H4 (cell line): ENCODE measurements around the gene IL23R. TPM values are rescaled to one million over a fixed set of nuclear protein-coding genes. Genes with fewer than 3 reads are reported as not detected.
A peak's percentile ranks its signal among the peaks of the same experiment; 100 is the strongest.

Source experiments
- DNase-seq: peaks from one replicate; pipeline ENCODE4 v3.0.0-alpha.2; 2015; ENCODE audit warnings: low spot score
- total RNA-seq: library from RNA; depleted of rRNA; stranded (reverse); fragments of >200 nt; shearing (Covaris generic); gene quantifications from 2 replicates; pipeline ENCODE4 v1.2.3, GENCODE V29; 2014; rRNA removed

The IL23R gene
- total RNA-seq, 1 experiment from 2014 or later = not detected

- DNase-seq = peak; percentile 38
Measured at GRCh38 chr1:67300561-67300960, 134.3 kb downstream of the IL23R start.

- DNase-seq = no peak
Measured at GRCh38 chr1:67304023-67304422, 137.8 kb downstream of the IL23R start.

GRCh38 chr1:67306547-67306946 lies 140.3 kb downstream of the IL23R start:
- no peak for DNase-seq

- DNase-seq = no peak
Measured at GRCh38 chr1:67307251-67308060, 141.2 kb downstream of the IL23R start, which contains the start of gene IL12RB2. TSS of gene IL12RB2 (plus strand) at chr1:67307873. CDS start at chr1:67320369, 12,496 bp downstream.

- DNase-seq = no peak
Measured at GRCh38 chr1:67308136-67308535, 141.9 kb downstream of the IL23R start.

Other genes starting within 250 kb of the IL23R start
- gene DNAI4, start 241.6 kb upstream of the IL23R start, total RNA-seq = 0.31 and 0.89 TPM in 2 replicates
- 17.6 and 25.4 TPM in 2 replicates for gene MIER1, start 241.5 kb upstream of the IL23R start, total RNA-seq
- gene SLC35D1, start 112.3 kb upstream of the IL23R start, total RNA-seq = 17.5 and 18.1 TPM in 2 replicates
- not detected in 2 replicates for gene C1orf141, start 31.5 kb upstream of the IL23R start, total RNA-seq
- not detected in 2 replicates for gene IL12RB2, start 141.4 kb downstream of the IL23R start, total RNA-seq